ENCODE results near the gene PARP11. TPM values are rescaled to one million over a fixed set of nuclear protein-coding genes. Genes with fewer than 3 reads are reported as not detected.

PARP11 gene
- total RNA-seq, 2 experiments from 2014 or later, result 13.4 TPM

- Mint-ChIP-seq H3K27me3 (no peaks in the 10 kb centered on the region), H3K4me3 (peak overlapping the region; percentile 86), H3K36me3 (ENCODE audit: low read depth) (peaks cover 64% of the 10 kb centered on the region), H3K27ac (peak overlapping the region; percentile 81), H3K4me1 (ENCODE audit: low read depth) (peaks cover 67% of the 10 kb centered on the region), H3K9me3 (no peaks in the 10 kb centered on the region)
- intact Hi-C loops (cut with DNase I, micrococcal nuclease), result no loop called here
- Histone ChIP-seq H3K36me3 (ENCODE audit: insufficient read depth, low read length) (peaks cover 5% of the 10 kb centered on the region), H3K9me3 (ENCODE audit: control insufficient read depth in 1 of 2, insufficient read depth in 1 of 2, low read length in 2 of 2) (peaks cover 0 to 5% of the 10 kb centered on the region in 2 experiments), H3K27me3 (ENCODE audit: control insufficient read depth in 1 of 2, insufficient read depth in 2 of 2, low read length in 2 of 2) (no peaks in the 10 kb centered on the region), H3K4me1 (ENCODE audit: insufficient read depth, low read length) (peaks cover 6% of the 10 kb centered on the region), H3K27ac (ENCODE audit: low read depth in 1 of 2, low read length in 2 of 2) (no peak overlapping the region), H3K4me3 (ENCODE audit: low read length) (no peak overlapping the region)
- CTCF ChIA-PET, result interaction anchor here (0.9 kb wide), 1 partner anchor 20 kb away, joined by 3 read pairs; no protein-coding TSS in a partner anchor
- POLR2A ChIA-PET, result no interaction called here
- TF ChIP-seq CTCF (IDR thresholded peaks at IDR 0.05), result no peak
- DNase-seq (peak in 2 of 14 experiments; percentile 1 to 6), ATAC-seq (ENCODE audit: poor library complexity) (no peak)
These were observed 35.1 kb downstream of the PARP11 start for GRCh38 chr12:3838076-3838475.

DNA sequence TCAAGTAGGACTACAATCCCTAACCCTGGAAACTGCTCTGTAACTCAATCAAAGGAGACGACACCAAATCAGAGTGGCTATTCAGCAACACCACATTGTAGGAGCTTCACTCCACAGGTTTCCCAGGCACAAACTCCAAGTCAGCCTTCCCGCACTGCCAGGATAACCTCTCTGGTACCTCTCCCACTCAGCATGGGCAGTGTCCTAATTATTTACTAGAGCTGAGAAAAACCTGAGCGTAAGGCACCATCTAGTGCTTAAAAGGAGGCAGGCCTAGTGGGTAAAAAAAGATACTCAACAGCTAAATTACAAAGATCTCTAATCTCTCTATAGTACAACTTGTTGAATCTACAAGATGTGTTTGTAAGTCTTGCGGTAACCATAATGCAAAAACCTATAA, 36.1 kb downstream of the PARP11 start:
- Mint-ChIP-seq H3K4me3 (no peak overlapping the region), H3K27me3 (no peaks in the 10 kb centered on the region), H3K27ac (peak overlapping the region; percentile 81), H3K36me3 (ENCODE audit: low read depth) (peaks cover 58% of the 10 kb centered on the region), H3K4me1 (ENCODE audit: low read depth) (peaks cover 73% of the 10 kb centered on the region), H3K9me3 (no peaks in the 10 kb centered on the region)
- POLR2A ChIA-PET, result interaction anchor here (1.1 kb wide), 1 partner anchor 33 kb away, joined by 3 read pairs; no protein-coding TSS in a partner anchor
- TF ChIP-seq CTCF (IDR thresholded peaks at IDR 0.05), result no peak
- ATAC-seq (ENCODE audit: poor library complexity) (no peak), DNase-seq (no peak)
- peaks cover 0 to 5% of the 10 kb centered on the region in 2 experiments for H3K9me3 ChIP-seq (ENCODE audit: control insufficient read depth in 1 of 2, insufficient read depth in 1 of 2, low read length in 2 of 2)
- intact Hi-C loops (cut with DNase I, micrococcal nuclease), result no loop called here
- H3K4me1 ChIP-seq (ENCODE audit: insufficient read depth, low read length), result peaks cover 6% of the 10 kb centered on the region
- H3K36me3 ChIP-seq (ENCODE audit: insufficient read depth, low read length), result peaks cover 5% of the 10 kb centered on the region
- no peak overlapping the region for H3K27ac ChIP-seq (ENCODE audit: low read depth in 1 of 2, low read length in 2 of 2)
- H3K27me3 ChIP-seq (ENCODE audit: control insufficient read depth in 1 of 2, insufficient read depth in 2 of 2, low read length in 2 of 2), result no peaks in the 10 kb centered on the region
- CTCF ChIA-PET, result interaction anchor here (0.9 kb wide), 1 partner anchor 19 kb away, joined by 3 read pairs; no protein-coding TSS in a partner anchor
- H3K4me3 ChIP-seq (ENCODE audit: low read length), result no peak overlapping the region

DNA sequence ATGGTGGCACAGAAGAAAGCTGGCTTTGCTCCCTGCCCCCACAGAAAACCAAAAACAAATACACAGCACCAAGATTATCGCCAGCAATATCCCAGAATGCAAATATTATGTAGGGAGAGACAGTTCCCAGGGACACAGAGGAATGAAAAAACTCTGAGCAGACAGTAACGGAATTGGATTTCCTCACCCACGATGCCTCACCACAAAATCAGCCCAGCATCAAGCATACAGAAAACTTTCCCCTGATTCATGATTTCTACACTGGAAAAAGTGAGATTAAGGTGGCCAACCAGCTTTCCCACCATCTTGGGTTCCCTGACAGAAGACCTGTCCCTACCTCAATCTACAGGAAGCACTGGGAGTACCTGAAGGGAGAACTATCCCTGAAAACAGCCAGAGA, 36.6 kb downstream of the PARP11 start:
- ATAC-seq (ENCODE audit: poor library complexity) (no peak), DNase-seq (no peak)
- ChIA-PET POLR2A (interaction anchor here (1.1 kb wide), 1 partner anchor 33 kb away, joined by 3 read pairs; no protein-coding TSS in a partner anchor), CTCF (no interaction called here)
- H3K9me3 Mint-ChIP-seq, result no peaks in the 10 kb centered on the region
- no peak overlapping the region for H3K27ac ChIP-seq (ENCODE audit: low read depth in 1 of 2, low read length in 2 of 2)
- no peak overlapping the region for H3K4me3 Mint-ChIP-seq
- H3K9me3 ChIP-seq (ENCODE audit: control insufficient read depth in 1 of 2, insufficient read depth in 1 of 2, low read length in 2 of 2), result peaks cover 0 to 5% of the 10 kb centered on the region in 2 experiments
- H3K27me3 Mint-ChIP-seq, result no peaks in the 10 kb centered on the region
- TF ChIP-seq CTCF (IDR thresholded peaks at IDR 0.05), result no peak
- H3K27me3 ChIP-seq (ENCODE audit: control insufficient read depth in 1 of 2, insufficient read depth in 2 of 2, low read length in 2 of 2), result no peaks in the 10 kb centered on the region
- H3K36me3 Mint-ChIP-seq (ENCODE audit: low read depth), result peaks cover 54% of the 10 kb centered on the region
- H3K4me3 ChIP-seq (ENCODE audit: low read length), result no peak overlapping the region
- H3K27ac Mint-ChIP-seq, result no peak overlapping the region
- intact Hi-C loops (cut with DNase I, micrococcal nuclease), result no loop called here
- peaks cover under 1% of the 10 kb centered on the region for H3K36me3 ChIP-seq (ENCODE audit: insufficient read depth, low read length)
- peaks cover 6% of the 10 kb centered on the region for H3K4me1 ChIP-seq (ENCODE audit: insufficient read depth, low read length)
- H3K4me1 Mint-ChIP-seq (ENCODE audit: low read depth), result peaks cover 74% of the 10 kb centered on the region
